ENCODE results near the gene ENO2. TPM values are rescaled to one million over a fixed set of nuclear protein-coding genes. Genes with fewer than 3 reads are reported as not detected.

ENO2 gene
- total and polyA plus RNA-seq, 3 donors from 2014 or later: 8.8 to 14.3 (median 8.9) TPM

DNA sequence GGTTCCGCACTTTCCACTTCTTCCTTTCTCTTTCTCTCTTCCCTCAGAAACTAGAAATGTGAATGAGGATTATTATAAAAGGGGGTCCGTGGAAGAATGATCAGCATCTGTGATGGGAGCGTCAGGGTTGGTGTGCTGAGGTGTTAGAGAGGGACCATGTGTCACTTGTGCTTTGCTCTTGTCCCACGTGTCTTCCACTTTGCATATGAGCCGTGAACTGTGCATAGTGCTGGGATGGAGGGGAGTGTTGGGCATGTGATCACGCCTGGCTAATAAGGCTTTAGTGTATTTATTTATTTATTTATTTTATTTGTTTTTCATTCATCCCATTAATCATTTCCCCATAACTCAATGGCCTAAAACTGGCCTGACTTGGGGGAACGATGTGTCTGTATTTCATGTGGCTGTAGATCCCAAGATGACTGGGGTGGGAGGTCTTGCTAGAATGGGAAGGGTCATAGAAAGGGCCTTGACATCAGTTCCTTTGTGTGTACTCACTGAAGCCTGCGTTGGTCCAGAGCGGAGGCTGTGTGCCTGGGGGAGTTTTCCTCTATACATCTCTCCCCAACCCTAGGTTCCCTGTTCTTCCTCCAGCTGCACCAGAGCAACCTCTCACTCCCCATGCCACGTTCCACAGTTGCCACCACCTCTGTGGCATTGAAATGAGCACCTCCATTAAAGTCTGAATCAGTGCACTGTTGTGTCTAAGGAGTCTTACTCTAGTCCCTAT, 8.8 kb downstream of the ENO2 start:
- Histone ChIP-seq H3K36me3 (ENCODE audit: low read depth, missing control alignments) (no peaks in the 10 kb centered on the region), H3K4me1 (peaks cover 25% of the 10 kb centered on the region), H3K27ac (no peak overlapping the region), H3K9me3 (no peaks in the 10 kb centered on the region), H3K4me3 (no peak overlapping the region), H3K27me3 (no peaks in the 10 kb centered on the region)
- TF ChIP-seq, protein P1, sequence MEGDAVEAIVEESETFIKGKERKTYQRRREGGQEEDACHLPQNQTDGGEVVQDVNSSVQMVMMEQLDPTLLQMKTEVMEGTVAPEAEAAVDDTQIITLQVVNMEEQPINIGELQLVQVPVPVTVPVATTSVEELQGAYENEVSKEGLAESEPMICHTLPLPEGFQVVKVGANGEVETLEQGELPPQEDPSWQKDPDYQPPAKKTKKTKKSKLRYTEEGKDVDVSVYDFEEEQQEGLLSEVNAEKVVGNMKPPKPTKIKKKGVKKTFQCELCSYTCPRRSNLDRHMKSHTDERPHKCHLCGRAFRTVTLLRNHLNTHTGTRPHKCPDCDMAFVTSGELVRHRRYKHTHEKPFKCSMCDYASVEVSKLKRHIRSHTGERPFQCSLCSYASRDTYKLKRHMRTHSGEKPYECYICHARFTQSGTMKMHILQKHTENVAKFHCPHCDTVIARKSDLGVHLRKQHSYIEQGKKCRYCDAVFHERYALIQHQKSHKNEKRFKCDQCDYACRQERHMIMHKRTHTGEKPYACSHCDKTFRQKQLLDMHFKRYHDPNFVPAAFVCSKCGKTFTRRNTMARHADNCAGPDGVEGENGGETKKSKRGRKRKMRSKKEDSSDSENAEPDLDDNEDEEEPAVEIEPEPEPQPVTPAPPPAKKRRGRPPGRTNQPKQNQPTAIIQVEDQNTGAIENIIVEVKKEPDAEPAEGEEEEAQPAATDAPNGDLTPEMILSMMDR (IDR thresholded peaks at IDR 0.05): no peak
- TF ChIP-seq POLR2A (IDR thresholded peaks at IDR 0.05): no peak
- DNase-seq: no peak
- intact Hi-C loops (cut with DNase I; ENCODE audit: low total_unique reads): no loop called here
- 78 to 79% methylated on average over 10 of the region's 10 CpGs for WGBS, 2 donors

DNA sequence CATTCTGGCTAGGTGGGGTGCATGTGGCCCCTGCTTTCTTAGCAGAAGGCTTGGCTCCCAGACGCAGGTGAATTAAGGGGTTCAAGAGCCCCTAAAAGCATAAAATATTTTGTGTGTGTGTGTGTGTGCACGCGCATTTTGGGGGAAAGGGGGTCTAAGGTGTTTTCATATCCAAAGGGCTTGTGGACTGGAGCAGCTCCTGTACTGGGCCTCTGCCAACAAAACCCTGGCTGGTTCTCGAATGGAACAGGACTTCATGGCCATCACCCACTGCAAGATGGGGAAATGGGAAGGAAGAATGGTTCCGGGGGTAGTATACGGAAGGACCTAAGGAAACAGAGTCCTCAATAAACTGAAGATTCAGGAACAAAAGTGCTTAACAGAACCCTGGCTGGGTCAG, 9.5 kb downstream of the ENO2 start:
- intact Hi-C loops (cut with DNase I; ENCODE audit: low total_unique reads): no loop called here
- Histone ChIP-seq H3K36me3 (ENCODE audit: low read depth, missing control alignments) (no peaks in the 10 kb centered on the region), H3K4me3 (no peak overlapping the region), H3K27ac (peak overlapping the region in 1 of 2 donors; percentile 98), H3K9me3 (no peaks in the 10 kb centered on the region), H3K4me1 (peaks cover 26% of the 10 kb centered on the region), H3K27me3 (no peaks in the 10 kb centered on the region)
- TF ChIP-seq, protein P1 (IDR thresholded peaks at IDR 0.05): no peak
- TF ChIP-seq POLR2A (IDR thresholded peaks at IDR 0.05): no peak
- DNase-seq: no peak
- WGBS, 2 donors: 55 to 61% methylated on average over 6 of the region's 6 CpGs

DNA sequence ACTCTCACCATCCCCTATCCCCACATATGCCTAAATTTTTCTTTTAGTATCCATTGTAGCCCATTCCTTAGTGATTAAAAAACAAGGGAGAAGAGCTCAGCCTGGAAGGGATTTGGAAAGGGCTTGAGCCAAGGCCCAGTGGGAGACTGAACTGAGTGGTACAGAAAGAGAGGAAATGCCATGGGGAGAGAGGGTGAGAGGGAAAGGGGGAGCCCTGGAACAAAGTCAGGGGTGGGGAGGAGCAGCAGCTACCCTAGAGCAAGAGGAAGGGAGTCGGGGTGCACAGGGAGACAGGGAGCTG, 10.8 kb downstream of the ENO2 start:
- intact Hi-C loops (cut with DNase I; ENCODE audit: low total_unique reads): no loop called here
- no peak overlapping the region for H3K4me3 ChIP-seq

DNA sequence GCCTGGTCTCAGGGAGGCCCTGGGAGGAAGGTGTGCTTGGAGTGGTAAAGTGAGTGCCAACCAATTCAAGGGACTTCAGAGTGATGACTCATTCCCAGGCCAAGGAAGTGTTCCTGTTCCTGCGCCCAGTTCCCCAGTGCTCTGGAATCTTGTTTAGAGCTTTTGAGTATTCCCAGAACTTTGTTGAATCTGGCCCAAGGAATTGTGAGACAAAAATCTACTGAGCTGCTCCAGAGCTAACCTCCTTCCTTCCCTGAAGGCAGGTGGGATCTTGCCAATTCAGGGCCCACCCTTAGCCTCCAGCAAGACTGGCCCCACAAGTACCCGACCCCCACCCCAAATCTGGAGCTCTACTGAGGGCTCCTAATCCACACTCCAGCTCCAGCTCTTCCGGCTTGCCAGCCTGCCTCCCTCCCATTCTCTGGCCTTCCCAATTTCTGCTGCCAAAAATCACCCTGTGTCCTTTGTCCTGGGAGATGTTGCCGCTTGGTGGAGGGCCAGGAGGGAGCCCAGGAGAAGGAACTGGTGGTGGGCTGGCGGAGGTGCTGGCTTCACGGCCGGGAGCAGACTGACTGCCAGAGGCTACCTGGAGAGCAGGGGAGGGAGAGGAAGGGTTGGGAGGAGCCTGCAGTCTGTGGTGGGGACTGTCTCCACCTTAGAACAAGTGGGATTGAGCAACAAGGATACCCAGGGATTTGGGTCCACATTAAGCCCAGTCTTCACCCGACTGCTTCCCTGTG, 11.3 kb downstream of the ENO2 start:
- TF ChIP-seq POLR2A (IDR thresholded peaks at IDR 0.05): no peak
- TF ChIP-seq, protein P1 (IDR thresholded peaks at IDR 0.05): peak in 1 of 3 experiments; percentile 37
- Histone ChIP-seq H3K9me3 (no peaks in the 10 kb centered on the region), H3K36me3 (ENCODE audit: low read depth, missing control alignments) (no peaks in the 10 kb centered on the region), H3K27ac (peak overlapping the region; percentile 90 to 98), H3K4me1 (peaks cover 40% of the 10 kb centered on the region), H3K27me3 (no peaks in the 10 kb centered on the region), H3K4me3 (peak overlapping the region in 1 of 2 donors; percentile 87)
- WGBS, 2 donors: 23 to 43% methylated on average over 8 of the region's 8 CpGs
- DNase-seq: peak; percentile 75
- intact Hi-C loops (cut with DNase I; ENCODE audit: low total_unique reads): no loop called here

More for the DNA sequence above, 10.8 kb downstream of the ENO2 start:
- WGBS, 2 donors: 13 to 19% methylated on average over 1 of the region's 1 CpG
- DNase-seq: no peak
- H3K27ac ChIP-seq: peak overlapping the region; percentile 90 to 98
- no peak for TF ChIP-seq POLR2A (IDR thresholded peaks at IDR 0.05)
- TF ChIP-seq, protein P1 (IDR thresholded peaks at IDR 0.05): no peak
- no peaks in the 10 kb centered on the region for H3K27me3 ChIP-seq
- H3K36me3 ChIP-seq (ENCODE audit: low read depth, missing control alignments): no peaks in the 10 kb centered on the region
- no peaks in the 10 kb centered on the region for H3K9me3 ChIP-seq
- peaks cover 40% of the 10 kb centered on the region for H3K4me1 ChIP-seq
